ENCODE data around the gene CCDC148.
"Not testable (repeated sequence)": the region's sequence is repeated elsewhere in the genome, so short reads cannot be mapped to it uniquely, and the experiment has no call there.

CCDC148 gene

GRCh38 chr2:158350751-158351465 is 105.6 kb downstream of the CCDC148 start:
- not testable (repeated sequence) for DNase-seq

DNA sequence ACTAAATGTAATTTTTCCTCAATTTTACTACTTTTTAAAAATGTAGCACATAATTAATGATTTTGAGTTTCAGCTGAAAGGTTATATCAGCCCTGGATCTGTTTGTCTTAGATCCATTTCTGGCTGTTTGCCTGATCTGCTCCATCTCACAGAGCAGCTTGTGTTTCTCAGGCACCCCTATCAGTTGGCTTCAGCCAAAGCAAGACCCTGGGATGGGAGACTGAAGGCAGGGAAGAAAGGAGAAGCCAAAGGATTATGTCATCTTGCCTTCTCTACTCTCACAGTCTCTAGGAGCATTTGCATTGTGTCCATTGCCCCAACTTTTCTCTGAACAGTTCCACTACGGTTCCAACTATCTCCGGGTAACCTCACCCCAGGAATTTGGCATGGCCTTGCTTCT is 110.5 kb downstream of the CCDC148 start:
- peak; percentile 0 for DNase-seq

- no peak for DNase-seq
Observed at GRCh38 chr2:158339513-158339912, 117.0 kb downstream of the CCDC148 start.

- no peak for DNase-seq
Observed at GRCh38 chr2:158337018-158337417, 119.5 kb downstream of the CCDC148 start.

GRCh38 chr2:158331799-158332198 is 124.8 kb downstream of the CCDC148 start:
- DNase-seq = not testable (repeated sequence)

- no peak for DNase-seq
Observed at GRCh38 chr2:158325782-158326340, 130.7 kb downstream of the CCDC148 start.

- no peak for DNase-seq
Observed at GRCh38 chr2:158325031-158325781, 131.3 kb downstream of the CCDC148 start.

GRCh38 chr2:158323381-158323780 is 133.2 kb downstream of the CCDC148 start:
- DNase-seq = no peak

DNA sequence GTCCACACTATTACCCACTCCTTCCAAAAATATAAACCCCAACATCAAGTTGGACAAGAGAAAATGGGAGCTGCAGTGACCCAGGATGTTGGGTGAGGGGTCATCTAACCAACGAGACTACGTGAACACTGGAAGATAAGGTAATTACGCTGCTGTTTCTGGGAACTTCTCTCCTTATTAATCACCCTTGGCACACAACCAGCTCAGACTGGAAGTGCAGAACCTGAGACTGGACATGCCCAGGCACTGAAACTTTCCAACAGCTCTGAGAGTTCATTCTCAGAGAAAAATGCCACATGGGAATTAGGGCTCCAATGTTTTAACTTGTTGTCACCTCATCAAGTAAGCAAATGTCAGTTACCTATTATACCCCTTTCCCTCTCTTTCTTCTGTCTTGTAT is 135.3 kb downstream of the CCDC148 start:
- no peak for DNase-seq

GRCh38 chr2:158319269-158319668 is 137.3 kb downstream of the CCDC148 start:
- DNase-seq = no peak

- no peak for DNase-seq
Observed at GRCh38 chr2:158317642-158318041, 138.9 kb downstream of the CCDC148 start.

DNA sequence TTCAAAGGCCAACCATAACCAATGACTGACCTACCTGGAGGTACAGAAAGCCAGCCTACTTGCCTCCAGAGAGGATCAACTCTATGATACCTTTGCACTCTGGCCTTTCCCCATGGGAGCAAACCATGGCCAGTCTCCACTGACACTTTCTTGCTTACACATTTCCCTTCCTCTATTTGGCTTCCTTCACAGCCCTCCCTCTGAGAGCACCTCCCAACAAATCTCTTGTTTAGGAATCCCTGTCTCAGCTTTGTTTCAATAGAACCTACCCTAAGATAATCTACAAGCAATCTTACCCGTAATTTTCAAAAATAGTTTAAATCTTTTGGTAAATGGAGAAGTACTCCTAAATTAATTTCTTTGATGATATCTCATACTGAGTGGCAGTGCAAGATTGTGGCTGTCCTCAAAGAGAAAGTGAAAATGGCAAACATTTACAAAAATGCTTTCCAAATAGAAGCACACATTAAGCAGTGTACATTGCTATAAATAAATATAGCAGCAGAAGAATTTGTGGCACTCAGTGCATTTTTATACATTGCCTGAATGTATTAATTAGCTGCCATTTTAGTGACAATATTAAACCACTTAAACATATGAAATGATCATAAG is 140.6 kb downstream of the CCDC148 start:
- DNase-seq = no peak

GRCh38 chr2:158315000-158315399 is 141.6 kb downstream of the CCDC148 start:
- DNase-seq = no peak

DNA sequence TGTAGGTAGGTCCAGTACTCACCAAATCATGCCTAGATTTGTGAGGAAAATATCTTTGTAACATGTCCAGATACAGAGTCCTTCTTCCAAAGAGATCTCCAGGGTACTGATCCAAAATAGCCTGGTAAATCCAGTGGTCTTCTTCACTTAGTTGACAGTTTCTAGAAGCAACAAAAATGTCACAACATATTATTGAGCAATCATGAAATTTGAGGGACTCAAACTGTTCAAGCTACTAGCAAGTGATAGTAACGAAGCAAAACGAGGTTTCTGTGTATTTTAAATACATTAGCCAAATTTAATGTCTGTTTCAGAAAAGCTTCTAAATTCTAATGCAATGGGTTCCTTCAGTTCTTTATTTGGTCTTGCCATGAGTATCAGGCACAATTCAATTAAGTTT is 142.8 kb downstream of the CCDC148 start:
- no peak for DNase-seq

- no peak for DNase-seq
Observed at GRCh38 chr2:158312981-158313380, 143.6 kb downstream of the CCDC148 start.

GRCh38 chr2:158310407-158310806 is 146.1 kb downstream of the CCDC148 start:
- not testable (repeated sequence) for DNase-seq

- no peak for DNase-seq
Observed at GRCh38 chr2:158305501-158305900, 151.1 kb downstream of the CCDC148 start.

GRCh38 chr2:158300394-158300793 is 156.2 kb downstream of the CCDC148 start:
- no peak for DNase-seq

- no peak for DNase-seq
Observed at GRCh38 chr2:158297606-158298005, 158.9 kb downstream of the CCDC148 start.

DNA sequence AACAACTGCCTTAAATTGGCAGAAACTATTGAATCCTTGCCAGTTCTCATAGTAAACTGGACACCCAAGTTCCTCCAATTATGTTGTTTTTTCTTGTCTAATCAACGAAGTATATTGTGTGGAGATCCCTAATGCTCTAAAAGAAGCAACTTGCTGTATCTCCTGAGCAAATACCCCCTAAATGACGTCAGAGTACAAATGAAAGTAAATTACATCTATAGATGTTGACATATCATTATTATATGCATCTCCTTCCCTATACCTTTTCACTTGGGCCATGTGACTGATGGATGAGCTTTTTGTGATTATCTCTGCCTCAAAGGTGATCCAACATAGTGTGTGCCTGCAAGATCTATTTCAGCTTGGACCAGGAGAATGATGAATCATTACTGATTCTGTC is 159.4 kb downstream of the CCDC148 start:
- no peak for DNase-seq

DNA sequence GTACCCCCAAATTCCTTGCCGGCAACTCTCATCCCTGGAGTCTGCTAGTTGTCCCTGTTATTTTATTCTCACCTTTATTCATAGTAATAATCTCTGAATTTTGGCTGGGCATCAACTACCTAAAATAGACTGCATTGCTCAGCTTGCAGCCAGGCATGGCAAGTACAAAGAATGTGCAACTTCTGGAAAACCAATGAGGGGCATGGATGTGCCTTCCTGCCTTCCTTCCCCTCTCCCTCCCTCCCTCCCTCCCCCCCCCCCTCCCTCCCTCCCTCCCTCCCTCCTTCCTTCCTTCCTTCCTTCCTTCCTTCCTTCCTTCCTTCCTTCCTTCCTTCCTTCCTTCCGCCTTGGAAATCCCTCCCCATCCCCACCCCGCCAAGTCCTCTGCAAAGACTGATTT is 162.8 kb downstream of the CCDC148 start:
- no peak for DNase-seq

DNA sequence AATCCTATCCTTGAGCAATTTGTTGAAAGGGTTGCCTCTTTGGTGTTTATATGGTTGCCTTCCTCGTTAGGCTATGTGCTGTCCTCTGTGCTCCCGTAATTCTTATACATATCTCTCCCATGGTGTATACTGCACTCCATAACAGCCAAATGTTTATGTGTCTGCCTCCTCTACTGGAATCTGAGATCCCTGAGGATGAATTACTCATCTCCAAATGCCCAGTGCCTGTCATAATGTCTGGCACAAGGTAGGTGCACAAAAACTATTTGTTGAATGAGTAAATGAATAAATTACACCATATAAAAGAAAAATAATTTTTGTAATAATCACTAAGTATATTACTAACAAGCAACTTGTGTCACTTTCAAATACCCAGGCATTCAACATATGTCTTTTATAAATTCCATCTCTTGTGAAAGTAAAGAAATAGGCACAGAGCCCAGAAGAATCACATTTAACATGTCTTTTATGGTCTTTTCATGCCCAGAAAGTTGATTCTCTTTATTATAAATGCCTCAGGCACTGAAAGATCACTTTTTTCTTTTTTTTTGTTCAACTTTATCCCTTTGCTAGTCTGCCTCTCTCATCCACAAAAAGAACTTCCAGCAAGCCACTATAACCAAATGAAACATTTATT is 164.9 kb downstream of the CCDC148 start:
- no peak for DNase-seq

GRCh38 chr2:158290225-158290624 is 166.3 kb downstream of the CCDC148 start:
- DNase-seq = no peak
